K562 (cell line): Measurements from ENCODE around the gene CCDC106. TPM values are rescaled to one million over a fixed set of nuclear protein-coding genes. Genes with fewer than 3 reads are reported as not detected.

Source experiments
- BACH1 ChIP-seq: fragments of 200-800 bp; sonication (Bioruptor generic); IDR thresholded peaks from 2 replicates; pipeline ENCODE4 v1.6.1; 2016; ENCODE audit warnings: missing genetic modification characterization, missing compliant biosample characterization
- PBX2 ChIP-seq, 2 experiments: IDR thresholded peaks in 1 of 2; conservative IDR thresholded peaks in 1 of 2; 2 replicates each; pipeline ENCODE4 v1.6.1; 2016; ENCODE audit warnings: low read depth in 2 of 2, mild to moderate bottlenecking in 1 of 2, missing compliant biosample characterization in 1 of 2, missing genetic modification characterization in 1 of 2, moderate library complexity in 1 of 2
- POLR2G ChIP-seq: fragments of 200-400 bp; formaldehyde crosslinking; IDR thresholded peaks from 2 replicates; pipeline ENCODE4 v1.6.1; 2017; ENCODE audit warnings: low read depth, mild to moderate bottlenecking, antibody characterized with exemption, low read length, moderate library complexity
- USF1 ChIP-seq: sonication (generic); formaldehyde crosslinking; IDR thresholded peaks from 2 replicates; pipeline ENCODE4 v1.9.0; 2022; ENCODE audit warnings: mild to moderate bottlenecking, missing genetic modification reagents
- ZNF444 ChIP-seq: fragments of 250-450 bp; sonication (Bioruptor Pico); IDR thresholded peaks from 2 replicates; pipeline ENCODE4 v1.4.0; 2020; ENCODE audit warnings: mild to moderate bottlenecking, moderate library complexity
- polyA plus RNA-seq, 8 experiments: library from polyadenylated mRNA; depleted of rRNA in 4 of 8; stranded (reverse) in 5 of 8; unstranded in 3 of 8; fragments of >200 nt; fragmentation: Nextera tagmentation in 2 of 8; fragmentation: Illumina TruSeq in 1 of 8; extraction: Ambion mirVana in 2 of 8; extraction: Trizol in 1 of 8; gene quantifications; 2 replicates each; pipeline versions ENCODE4 v1.2.1 to v1.2.3, GENCODE V29; 2011 to 2014; ENCODE audit warnings: inconsistent platforms in 1 of 8, missing spikeins in 1 of 8
- total RNA-seq, 7 experiments: library from RNA; depleted of rRNA in 6 of 7; stranded (reverse); fragments of >200 nt in 6 of 7; fragmentation: Illumina TruSeq in 2 of 7; extraction: Trizol in 2 of 7; gene quantifications; 2 replicates each; pipeline versions ENCODE4 v1.2.1 to v1.2.3, GENCODE V29; 2011 to 2021; ENCODE audit warnings: low replicate concordance in 1 of 7

Gene CCDC106
- total and polyA plus RNA-seq, 9 of the 15 experiments (the other 6 are each of a cell fraction or from before 2014, with no cell fraction given), result 0.10 to 27.5 (median 15.0) TPM; not detected in 1

DNA sequence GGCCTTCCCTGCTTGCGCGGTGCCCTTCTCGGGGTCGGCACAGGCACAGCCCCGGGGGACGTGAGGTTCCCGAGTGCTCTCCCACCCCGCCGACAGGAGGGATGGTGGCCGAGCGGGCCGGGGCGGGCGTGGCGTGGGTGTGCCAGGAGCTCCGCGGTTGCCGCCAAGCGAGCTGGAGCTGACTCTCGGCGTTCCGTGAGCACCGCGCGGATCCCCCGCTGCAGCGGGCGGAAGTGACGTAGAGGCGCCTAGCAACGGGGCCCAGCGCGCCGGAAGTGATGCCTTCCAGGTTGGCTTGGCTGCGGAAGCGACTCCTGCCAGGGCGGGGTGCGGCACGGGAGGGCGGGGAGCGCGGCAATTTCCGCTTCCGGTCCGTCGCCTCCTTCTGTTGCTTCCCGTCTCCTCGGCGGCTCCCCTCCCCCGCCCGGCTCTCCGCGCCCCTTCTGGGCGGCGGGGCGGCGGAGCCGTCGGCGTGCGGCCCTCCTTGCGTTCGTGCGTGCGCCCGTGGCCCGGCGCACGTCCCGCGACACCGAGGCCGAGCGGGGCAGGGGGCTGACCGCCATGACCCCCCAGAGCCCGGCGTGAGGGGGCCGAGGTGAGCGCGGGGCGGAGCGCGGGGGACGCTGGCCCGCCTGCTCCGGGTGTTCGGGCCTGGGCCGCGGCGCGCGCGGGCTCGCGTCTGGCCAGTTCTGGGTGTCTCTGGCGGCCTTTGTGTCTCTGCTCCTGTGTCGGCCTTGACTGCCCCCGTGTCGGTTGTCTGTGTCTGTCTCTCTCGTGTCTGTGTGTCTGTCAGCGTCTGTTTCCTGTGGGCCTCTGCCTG is 27.0 kb downstream of the CCDC106 start, which contains the start of gene EPN1 (continued):
- TF ChIP-seq USF1 (CRISPR knock-in tag), result no peak
- TF ChIP-seq ZNF444, result no peak
- TF ChIP-seq PBX2 (CRISPR knock-in tag; IDR thresholded peaks at IDR 0.05; ENCODE audit: low read depth), result no peak
- TF ChIP-seq PBX2 (tag; conservative IDR thresholded peaks at IDR 0.05; ENCODE audit: low read depth), result no peak
- peak; percentile 90 for TF ChIP-seq POLR2G
- TF ChIP-seq BACH1 (tag), result no peak
- TF ChIP-seq, all 486 proteins: peak for 122
